Right atrium auricular region (tissue), 2 donors: Measurements from ENCODE around the gene FAM124A. TPM values are rescaled to one million over a fixed set of nuclear protein-coding genes. Genes with fewer than 3 reads are reported as not detected.

Experiments used
- DNase-seq: peaks from one replicate; pipeline ENCODE4 v3.0.0-alpha.2; 2019; ENCODE audit warnings: low spot score
- H3K27ac ChIP-seq, 2 donors: fragments of 200-600 bp; sonication (generic); 1 replicate in 1 of 2; 2 replicates in 1 of 2; pipeline ENCODE4 v1.5.1; 2016 to 2019
- H3K27me3 ChIP-seq, 2 donors: fragments of 200-600 bp; sonication (generic); one replicate each; pipeline versions ENCODE4 v1.5.1 to v1.6.0; 2017 to 2019
- H3K36me3 ChIP-seq: fragments of 200-600 bp; sonication (generic); one replicate; pipeline ENCODE4 v1.5.1; 2016
- H3K4me1 ChIP-seq, 2 donors: fragments of 200-600 bp; sonication (generic); one replicate each; pipeline versions ENCODE4 v1.5.1 to v1.6.0; 2017 to 2019
- H3K4me3 ChIP-seq, 2 donors: fragments of 200-600 bp; sonication (generic); 1 replicate in 1 of 2; 2 replicates in 1 of 2; pipeline ENCODE4 v1.5.1; 2017 to 2019; ENCODE audit warnings: mild to moderate bottlenecking in 1 of 2, moderate library complexity in 1 of 2
- H3K9me3 ChIP-seq, 2 donors: fragments of 200-600 bp; sonication (generic); one replicate each; pipeline ENCODE4 v1.5.1; 2019
- total RNA-seq, 2 donors: library from RNA; depleted of rRNA; stranded (reverse); fragments of >200 nt; gene quantifications; one replicate each; pipeline ENCODE4 v1.1.0, GENCODE V29; 2016
- TF ChIP-seq, protein P1 (sequence below), 2 donors: fragments of 200-600 bp; sonication (generic); IDR thresholded peaks; one replicate each; pipeline ENCODE4 v1.5.1; 2019; ENCODE audit warnings: antibody characterized with exemption in 2 of 2

The FAM124A gene
- total RNA-seq, 2 donors from 2014 or later = 8.0 to 8.6 TPM

DNA sequence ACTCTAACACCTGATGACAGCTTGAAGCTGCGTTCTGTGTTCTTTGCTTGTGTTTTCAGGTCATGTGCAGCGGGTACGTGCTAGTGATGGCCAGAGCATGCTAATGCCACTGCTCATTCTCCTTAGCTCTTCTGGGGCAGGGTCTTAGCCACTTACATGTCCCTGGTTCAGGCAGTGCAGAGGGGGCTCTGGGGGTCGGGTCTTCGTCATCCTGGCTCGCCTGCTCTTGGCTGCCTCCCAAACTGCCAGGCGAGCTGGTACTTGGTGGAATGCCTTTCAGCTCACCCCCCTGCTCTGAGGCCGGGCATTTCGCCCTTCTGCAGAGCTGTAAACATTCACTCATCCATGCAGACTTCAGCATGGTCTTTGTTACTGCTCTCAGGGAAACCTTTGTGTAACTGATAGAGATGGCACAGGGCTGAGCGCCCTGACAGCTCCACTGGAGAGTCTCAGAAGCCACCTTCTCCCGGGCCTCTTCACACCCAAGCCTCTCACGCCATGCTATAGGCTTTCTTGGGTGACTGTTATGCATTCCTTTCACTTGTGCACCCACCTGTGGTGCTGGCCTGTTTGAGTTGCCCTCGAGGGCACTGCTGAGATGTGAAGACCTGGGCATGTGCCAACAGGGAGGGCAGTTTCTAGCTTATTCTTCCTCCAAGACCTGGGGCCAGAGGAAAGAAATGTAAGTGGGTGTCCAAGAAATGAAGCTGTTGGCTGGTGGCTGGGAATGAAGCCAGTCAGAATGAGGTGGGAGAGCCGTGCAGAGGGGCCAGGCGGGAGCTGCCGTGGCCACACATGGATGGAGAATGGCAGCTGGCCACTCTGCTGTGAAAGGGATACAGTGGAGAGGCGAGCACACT, 24.4 kb downstream of the FAM124A start:
- TF ChIP-seq, protein P1, sequence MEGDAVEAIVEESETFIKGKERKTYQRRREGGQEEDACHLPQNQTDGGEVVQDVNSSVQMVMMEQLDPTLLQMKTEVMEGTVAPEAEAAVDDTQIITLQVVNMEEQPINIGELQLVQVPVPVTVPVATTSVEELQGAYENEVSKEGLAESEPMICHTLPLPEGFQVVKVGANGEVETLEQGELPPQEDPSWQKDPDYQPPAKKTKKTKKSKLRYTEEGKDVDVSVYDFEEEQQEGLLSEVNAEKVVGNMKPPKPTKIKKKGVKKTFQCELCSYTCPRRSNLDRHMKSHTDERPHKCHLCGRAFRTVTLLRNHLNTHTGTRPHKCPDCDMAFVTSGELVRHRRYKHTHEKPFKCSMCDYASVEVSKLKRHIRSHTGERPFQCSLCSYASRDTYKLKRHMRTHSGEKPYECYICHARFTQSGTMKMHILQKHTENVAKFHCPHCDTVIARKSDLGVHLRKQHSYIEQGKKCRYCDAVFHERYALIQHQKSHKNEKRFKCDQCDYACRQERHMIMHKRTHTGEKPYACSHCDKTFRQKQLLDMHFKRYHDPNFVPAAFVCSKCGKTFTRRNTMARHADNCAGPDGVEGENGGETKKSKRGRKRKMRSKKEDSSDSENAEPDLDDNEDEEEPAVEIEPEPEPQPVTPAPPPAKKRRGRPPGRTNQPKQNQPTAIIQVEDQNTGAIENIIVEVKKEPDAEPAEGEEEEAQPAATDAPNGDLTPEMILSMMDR (IDR thresholded peaks at IDR 0.05) = no peak
- H3K36me3 ChIP-seq = peaks cover 2% of the 10 kb centered on the region
- H3K27ac ChIP-seq = peak overlapping the region; percentile 62 to 79
- no peaks in the 10 kb centered on the region for H3K9me3 ChIP-seq
- peaks cover 0 to 24% of the 10 kb centered on the region in 2 donors for H3K4me1 ChIP-seq
- peak overlapping the region in 1 of 2 donors; percentile 3 for H3K4me3 ChIP-seq
- DNase-seq = no peak
- no peaks in the 10 kb centered on the region for H3K27me3 ChIP-seq

DNA sequence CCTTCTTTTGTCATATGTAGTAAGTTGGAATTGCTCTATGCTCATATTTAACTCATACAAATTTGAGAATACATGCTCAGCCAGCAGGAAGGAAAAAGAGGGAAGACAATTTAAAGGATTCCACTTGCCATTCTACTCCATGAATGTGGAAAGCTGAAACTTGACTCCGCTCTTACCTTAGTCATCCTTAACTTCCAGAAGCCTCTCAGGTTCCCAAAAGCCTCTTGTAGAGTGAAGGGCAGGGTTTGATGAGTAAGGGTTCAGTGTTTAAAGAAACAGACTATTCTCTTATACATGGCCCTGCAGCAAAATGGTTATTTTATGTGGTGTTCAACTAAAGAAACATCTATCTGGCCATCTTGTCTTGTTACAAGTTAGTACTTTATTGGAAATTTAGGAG, 27.1 kb downstream of the FAM124A start:
- no peaks in the 10 kb centered on the region for H3K9me3 ChIP-seq
- peaks cover 0 to 31% of the 10 kb centered on the region in 2 donors for H3K4me1 ChIP-seq
- H3K36me3 ChIP-seq = peaks cover 7% of the 10 kb centered on the region
- H3K4me3 ChIP-seq = no peak overlapping the region
- TF ChIP-seq, protein P1 (IDR thresholded peaks at IDR 0.05) = no peak
- H3K27ac ChIP-seq = peak overlapping the region in 1 of 2 donors; percentile 79
- DNase-seq = no peak
- no peaks in the 10 kb centered on the region for H3K27me3 ChIP-seq

GRCh38 chr13:51249770-51250741, 27.9 kb downstream of the FAM124A start:
- peak overlapping the region in 1 of 2 donors; percentile 2 for H3K27ac ChIP-seq

DNA sequence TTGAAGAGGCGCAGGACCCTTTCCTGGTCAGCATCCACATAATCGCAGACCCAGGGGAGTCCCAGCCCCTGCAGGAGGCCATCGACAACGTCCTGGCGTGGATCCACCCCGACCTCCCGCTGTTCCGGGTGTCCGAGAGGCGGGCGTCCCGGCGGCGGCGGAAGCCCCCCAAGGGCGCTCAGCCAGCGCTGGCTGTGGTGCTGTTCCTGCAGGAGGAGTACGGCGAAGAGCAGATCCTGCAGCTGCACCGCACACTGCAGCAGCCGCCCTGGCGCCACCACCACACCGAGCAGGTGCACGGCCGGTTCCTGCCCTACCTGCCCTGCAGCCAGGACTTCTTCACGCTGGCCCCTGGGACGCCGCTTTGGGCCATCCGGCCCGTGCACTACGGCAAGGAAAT, 29.3 kb downstream of the FAM124A start:
- TF ChIP-seq, protein P1 (IDR thresholded peaks at IDR 0.05) = no peak
- DNase-seq = no peak
- Histone ChIP-seq H3K36me3 (peaks cover 7% of the 10 kb centered on the region), H3K27ac (no peak overlapping the region), H3K4me3 (no peak overlapping the region), H3K9me3 (no peaks in the 10 kb centered on the region), H3K4me1 (peaks cover 0 to 36% of the 10 kb centered on the region in 2 donors), H3K27me3 (no peaks in the 10 kb centered on the region)

More at GRCh38 chr13:51249770-51250741, 27.9 kb downstream of the FAM124A start:
- Histone ChIP-seq H3K36me3 (peaks cover 7% of the 10 kb centered on the region), H3K9me3 (no peaks in the 10 kb centered on the region), H3K27me3 (no peaks in the 10 kb centered on the region), H3K4me1 (peaks cover 0 to 31% of the 10 kb centered on the region in 2 donors), H3K4me3 (no peak overlapping the region)
- TF ChIP-seq, protein P1 (IDR thresholded peaks at IDR 0.05) = peak in 1 of 2 donors; percentile 48
- no peak for DNase-seq

DNA sequence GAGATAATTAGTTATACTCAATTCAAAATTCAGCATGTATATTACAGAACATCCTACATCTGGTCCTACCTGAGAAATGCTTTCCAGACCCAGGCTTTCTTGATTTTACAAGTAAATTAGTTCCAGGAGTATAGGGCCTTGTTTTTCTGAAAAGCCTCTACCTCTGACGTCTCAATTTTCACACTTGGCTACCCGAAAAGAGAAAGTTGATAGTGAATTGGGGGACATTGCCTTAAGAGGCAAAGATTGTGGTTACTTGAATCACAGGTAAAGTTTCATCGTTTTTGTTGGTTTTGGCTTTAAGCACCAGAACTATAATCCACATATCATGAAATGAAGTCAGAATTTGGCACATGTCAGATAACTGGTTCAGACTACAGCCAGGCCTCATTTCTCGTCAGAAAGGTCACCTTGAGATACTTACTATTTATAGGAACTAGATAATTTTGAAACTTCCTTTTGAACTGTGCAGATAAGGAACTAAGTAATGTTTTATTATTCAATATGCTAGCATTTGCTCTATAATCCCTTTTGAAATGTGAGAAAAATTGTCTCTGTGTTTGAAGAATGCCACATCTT, 30.8 kb downstream of the FAM124A start:
- Histone ChIP-seq H3K9me3 (no peaks in the 10 kb centered on the region), H3K4me1 (peaks cover 0 to 23% of the 10 kb centered on the region in 2 donors), H3K4me3 (no peak overlapping the region), H3K27me3 (no peaks in the 10 kb centered on the region), H3K36me3 (peaks cover 7% of the 10 kb centered on the region), H3K27ac (peak overlapping the region; percentile 27 to 70)
- DNase-seq = no peak
- TF ChIP-seq, protein P1 (IDR thresholded peaks at IDR 0.05) = no peak
